UCSD-AML1 (cell line): Measurements from ENCODE around the gene HP.
"Not testable (repeated sequence)": the region's sequence is repeated elsewhere in the genome, so short reads cannot be mapped to it uniquely, and the experiment has no call there.

Source experiments
- DNase-seq: peaks from one replicate; lab custom pipeline; 2025; ENCODE audit not compliant: unreplicated experiment; lab: John Stamatoyannopoulos, UW

HP gene

GRCh38 chr16:72042157-72042660, 12.1 kb upstream of the HP start:
- DNase-seq, result peak; percentile 26

GRCh38 chr16:72043058-72043457, 11.2 kb upstream of the HP start:
- DNase-seq, result no peak

GRCh38 chr16:72043539-72043938, 10.8 kb upstream of the HP start:
- DNase-seq, result no peak

- no peak for DNase-seq
Observed at GRCh38 chr16:72044296-72044695, 10.0 kb upstream of the HP start.

GRCh38 chr16:72044825-72045359, 9.4 kb upstream of the HP start:
- DNase-seq, result no peak

- no peak for DNase-seq
Observed at GRCh38 chr16:72049110-72049509, 5.2 kb upstream of the HP start.

- DNase-seq, result no peak
Observed at GRCh38 chr16:72050769-72051464, 3.4 kb upstream of the HP start.

GRCh38 chr16:72051818-72052217, 2.5 kb upstream of the HP start:
- no peak for DNase-seq

GRCh38 chr16:72055911-72056310, 1.6 kb downstream of the HP start:
- DNase-seq, result no peak

- DNase-seq, result not testable (repeated sequence)
Observed at GRCh38 chr16:72057313-72057712, 3.0 kb downstream of the HP start.

- DNase-seq, result not testable (repeated sequence)
Observed at GRCh38 chr16:72059060-72059459, 4.8 kb downstream of the HP start.

GRCh38 chr16:72060405-72060804, 6.1 kb downstream of the HP start:
- no peak for DNase-seq

- DNase-seq, result no peak
Observed at GRCh38 chr16:72061564-72061963, 7.3 kb downstream of the HP start.

GRCh38 chr16:72064361-72064894, 10.1 kb downstream of the HP start:
- no peak for DNase-seq

GRCh38 chr16:72066747-72067146, 12.4 kb downstream of the HP start:
- DNase-seq, result no peak

GRCh38 chr16:72068930-72069329, 14.6 kb downstream of the HP start:
- no peak for DNase-seq

GRCh38 chr16:72072514-72073342, 18.4 kb downstream of the HP start:
- no peak for DNase-seq

GRCh38 chr16:72073560-72074230, 19.4 kb downstream of the HP start:
- no peak for DNase-seq

- not testable (repeated sequence) for DNase-seq
Observed at GRCh38 chr16:72075067-72075466, 20.8 kb downstream of the HP start.

GRCh38 chr16:72076991-72077706, 22.8 kb downstream of the HP start:
- not testable (repeated sequence) for DNase-seq
